GM18909 (cell line): ENCODE data around the gene TMEM132E.

ENCODE experiments used
- ATAC-seq: cut with Tn5 transposase; IDR thresholded peaks from one replicate; pipeline ENCODE4 v1.9.1; 2021; ENCODE audit warnings: mild to moderate bottlenecking; ENCODE audit not compliant: unreplicated experiment, poor library complexity

The TMEM132E gene

GRCh38 chr17:34682305-34682704 is 102.9 kb downstream of the TMEM132E start:
- no peak for ATAC-seq

GRCh38 chr17:34683390-34683789 is 104.0 kb downstream of the TMEM132E start:
- ATAC-seq: no peak
